ENCODE results near the gene CACNA2D4. TPM values are rescaled to one million over a fixed set of nuclear protein-coding genes. Genes with fewer than 3 reads are reported as not detected.

The CACNA2D4 gene
- total RNA-seq, 1 experiment from 2014 or later: 0.03 TPM

DNA sequence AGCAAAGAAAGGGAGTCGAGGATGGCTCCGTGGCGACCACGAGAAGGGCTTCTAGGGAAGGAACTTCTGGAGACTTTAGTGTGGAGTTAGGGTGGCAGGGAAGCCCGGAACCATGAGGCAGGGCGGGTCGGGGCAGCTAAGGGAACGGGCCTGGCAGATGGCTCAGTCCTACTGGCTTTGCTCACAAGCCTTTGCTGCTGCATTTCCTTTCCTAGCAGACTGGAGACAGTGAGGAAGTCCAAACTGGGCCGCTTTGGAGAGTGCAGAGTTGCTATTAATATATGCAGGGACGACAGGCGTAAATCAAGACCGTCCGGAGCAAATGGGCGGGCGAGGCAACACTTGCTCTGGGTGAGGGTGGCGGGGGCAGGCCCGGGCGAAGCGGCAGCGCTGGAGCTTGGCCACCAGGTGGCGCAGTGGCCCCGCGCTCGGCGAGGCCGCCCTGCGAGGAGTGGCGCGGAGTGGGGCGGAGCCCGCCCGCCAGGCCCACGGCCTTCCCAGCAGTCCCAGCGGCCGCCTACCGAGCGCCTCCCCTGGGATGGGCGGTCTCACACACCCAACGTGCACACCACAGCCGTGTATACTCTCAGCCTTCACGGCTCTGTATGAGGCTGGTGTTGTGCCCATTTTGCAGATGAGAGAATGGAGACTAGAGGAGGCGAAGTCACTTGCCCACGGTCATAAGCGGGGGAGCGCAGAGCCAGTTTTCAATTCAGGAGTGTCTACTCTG lies 122.5 kb downstream of the CACNA2D4 start:
- Histone ChIP-seq H3K4me3 (ENCODE audit: insufficient read depth, low read depth, low read length) (peak overlapping the region; percentile 51), H3K36me3 (replicated peaks; ENCODE audit: control insufficient read depth, insufficient read depth, low read length) (no peaks in the 10 kb centered on the region), H3K27me3 (ENCODE audit: control insufficient read depth, insufficient read depth, low read length) (peaks cover 4% of the 10 kb centered on the region)
- peak; percentile 96 for DNase-seq

GRCh38 chr12:1795221-1795784 lies 123.1 kb downstream of the CACNA2D4 start:
- DNase-seq: peak; percentile 64
- no peak overlapping the region for H3K4me3 ChIP-seq (ENCODE audit: insufficient read depth, low read depth, low read length)

DNA sequence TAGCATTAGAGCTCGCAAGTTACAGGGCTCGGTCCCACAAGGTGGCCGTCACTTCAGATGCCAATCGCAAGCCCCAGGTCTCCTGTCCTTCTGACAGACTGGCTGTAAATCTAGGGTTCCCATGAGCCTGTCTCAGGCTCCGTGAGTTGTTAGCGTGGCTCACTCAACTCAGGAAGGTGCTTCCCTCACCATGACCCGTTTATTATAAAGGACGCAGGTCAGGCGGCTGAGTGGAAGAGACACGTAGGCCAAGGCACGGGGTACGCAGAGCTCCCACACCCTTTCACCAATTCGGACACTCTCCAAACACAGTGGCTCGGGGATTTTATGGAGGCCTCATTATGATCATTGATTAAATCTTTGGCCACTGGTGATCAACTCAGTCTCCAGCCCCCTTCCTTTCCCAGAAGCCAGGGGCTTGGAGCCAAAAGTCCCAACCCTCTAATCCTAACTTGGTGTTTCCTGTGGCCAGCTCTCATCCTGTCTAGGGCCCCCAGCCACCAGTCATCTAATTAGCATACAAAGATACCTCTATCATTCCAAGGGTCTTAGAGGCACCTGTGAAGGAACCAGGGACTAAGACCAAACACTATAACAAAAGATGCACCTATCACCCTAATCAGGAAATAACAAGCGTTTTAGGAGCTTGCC lies 123.9 kb downstream of the CACNA2D4 start:
- DNase-seq: peak; percentile 16
- Histone ChIP-seq H3K4me3 (ENCODE audit: insufficient read depth, low read depth, low read length) (no peak overlapping the region), H3K27me3 (ENCODE audit: control insufficient read depth, insufficient read depth, low read length) (peaks cover 4% of the 10 kb centered on the region), H3K36me3 (replicated peaks; ENCODE audit: control insufficient read depth, insufficient read depth, low read length) (no peaks in the 10 kb centered on the region)

More at GRCh38 chr12:1795221-1795784, 123.1 kb downstream of the CACNA2D4 start:
- H3K36me3 ChIP-seq (replicated peaks; ENCODE audit: control insufficient read depth, insufficient read depth, low read length): no peaks in the 10 kb centered on the region
- peaks cover 4% of the 10 kb centered on the region for H3K27me3 ChIP-seq (ENCODE audit: control insufficient read depth, insufficient read depth, low read length)

GRCh38 chr12:1793426-1794210 lies 124.8 kb downstream of the CACNA2D4 start:
- peak; percentile 22 for DNase-seq
- Histone ChIP-seq H3K36me3 (replicated peaks; ENCODE audit: control insufficient read depth, insufficient read depth, low read length) (no peaks in the 10 kb centered on the region), H3K4me3 (ENCODE audit: insufficient read depth, low read depth, low read length) (no peak overlapping the region), H3K27me3 (ENCODE audit: control insufficient read depth, insufficient read depth, low read length) (peaks cover 4% of the 10 kb centered on the region)

GRCh38 chr12:1792406-1792805 lies 126.0 kb downstream of the CACNA2D4 start:
- H3K36me3 ChIP-seq (replicated peaks; ENCODE audit: control insufficient read depth, insufficient read depth, low read length): no peaks in the 10 kb centered on the region
- no peak overlapping the region for H3K4me3 ChIP-seq (ENCODE audit: insufficient read depth, low read depth, low read length)
- H3K27me3 ChIP-seq (ENCODE audit: control insufficient read depth, insufficient read depth, low read length): peaks cover 4% of the 10 kb centered on the region
- DNase-seq: peak; percentile 29

GRCh38 chr12:1791104-1791841 lies 127.2 kb downstream of the CACNA2D4 start:
- Histone ChIP-seq H3K4me3 (ENCODE audit: insufficient read depth, low read depth, low read length) (no peak overlapping the region), H3K36me3 (replicated peaks; ENCODE audit: control insufficient read depth, insufficient read depth, low read length) (no peaks in the 10 kb centered on the region), H3K27me3 (ENCODE audit: control insufficient read depth, insufficient read depth, low read length) (peaks cover 1% of the 10 kb centered on the region)
- peak; percentile 77 for DNase-seq

- 0 out of 2 replicates have a peak, but pooled peaks cover 1% of the 10 kb centered on the region for H3K36me3 ChIP-seq (replicated peaks; ENCODE audit: control insufficient read depth, insufficient read depth, low read length)
- peak; percentile 10 for DNase-seq
- no peak overlapping the region for H3K4me3 ChIP-seq (ENCODE audit: insufficient read depth, low read depth, low read length)
- no peaks in the 10 kb centered on the region for H3K27me3 ChIP-seq (ENCODE audit: control insufficient read depth, insufficient read depth, low read length)
These were observed 128.0 kb downstream of the CACNA2D4 start for GRCh38 chr12:1790444-1790843.

- Histone ChIP-seq H3K4me3 (ENCODE audit: insufficient read depth, low read depth, low read length) (no peak overlapping the region), H3K27me3 (ENCODE audit: control insufficient read depth, insufficient read depth, low read length) (no peaks in the 10 kb centered on the region), H3K36me3 (replicated peaks; ENCODE audit: control insufficient read depth, insufficient read depth, low read length) (0 out of 2 replicates have a peak, but pooled peaks cover 1% of the 10 kb centered on the region)
- no peak for DNase-seq
These were observed 130.7 kb downstream of the CACNA2D4 start for GRCh38 chr12:1787714-1788113.

GRCh38 chr12:1782215-1782614 lies 136.2 kb downstream of the CACNA2D4 start:
- Histone ChIP-seq H3K4me3 (ENCODE audit: insufficient read depth, low read depth, low read length) (no peak overlapping the region), H3K36me3 (replicated peaks; ENCODE audit: control insufficient read depth, insufficient read depth, low read length) (peaks cover 1% of the 10 kb centered on the region; the same call in 1 of the 2 replicates), H3K27me3 (ENCODE audit: control insufficient read depth, insufficient read depth, low read length) (no peaks in the 10 kb centered on the region)
- DNase-seq: no peak

- H3K36me3 ChIP-seq (replicated peaks; ENCODE audit: control insufficient read depth, insufficient read depth, low read length): peaks cover 1% of the 10 kb centered on the region; the same call in 1 of the 2 replicates
- DNase-seq: no peak
These were observed 136.7 kb downstream of the CACNA2D4 start for GRCh38 chr12:1781772-1782171.

GRCh38 chr12:1779783-1780182 lies 138.7 kb downstream of the CACNA2D4 start:
- no peaks in the 10 kb centered on the region; the same call in 1 of the 2 replicates for H3K36me3 ChIP-seq (replicated peaks; ENCODE audit: control insufficient read depth, insufficient read depth, low read length)
- no peak overlapping the region for H3K4me3 ChIP-seq (ENCODE audit: insufficient read depth, low read depth, low read length)
- DNase-seq: no peak
- H3K27me3 ChIP-seq (ENCODE audit: control insufficient read depth, insufficient read depth, low read length): no peaks in the 10 kb centered on the region

More at GRCh38 chr12:1781772-1782171, 136.7 kb downstream of the CACNA2D4 start:
- Histone ChIP-seq H3K4me3 (ENCODE audit: insufficient read depth, low read depth, low read length) (no peak overlapping the region), H3K27me3 (ENCODE audit: control insufficient read depth, insufficient read depth, low read length) (no peaks in the 10 kb centered on the region)

GRCh38 chr12:1778911-1779310 lies 139.5 kb downstream of the CACNA2D4 start:
- no peak for DNase-seq
- no peak overlapping the region for H3K4me3 ChIP-seq (ENCODE audit: insufficient read depth, low read depth, low read length)
- H3K27me3 ChIP-seq (ENCODE audit: control insufficient read depth, insufficient read depth, low read length): no peaks in the 10 kb centered on the region
- no peaks in the 10 kb centered on the region; the same call in 1 of the 2 replicates for H3K36me3 ChIP-seq (replicated peaks; ENCODE audit: control insufficient read depth, insufficient read depth, low read length)

- Histone ChIP-seq H3K36me3 (replicated peaks; ENCODE audit: control insufficient read depth, insufficient read depth, low read length) (no peaks in the 10 kb centered on the region; the same call in 1 of the 2 replicates), H3K27me3 (ENCODE audit: control insufficient read depth, insufficient read depth, low read length) (no peaks in the 10 kb centered on the region), H3K4me3 (ENCODE audit: insufficient read depth, low read depth, low read length) (no peak overlapping the region)
- DNase-seq: no peak
These were observed 140.7 kb downstream of the CACNA2D4 start for GRCh38 chr12:1777798-1778197.

Measured in H7 (cell line).